IPS-20b (cell line): Measurements from ENCODE around the gene C1orf105.

Source experiments
- H3K27ac ChIP-seq: one replicate; pipeline ENCODE4 v1.5.1; 2013; ENCODE audit warnings: low read length
- H3K27me3 ChIP-seq: 2 replicates; pipeline ENCODE4 v1.6.1; 2013; ENCODE audit warnings: mild to moderate bottlenecking, low read length, inconsistent platforms; ENCODE audit not compliant: insufficient read depth
- H3K36me3 ChIP-seq: 2 replicates; pipeline ENCODE4 v1.6.1; 2013; ENCODE audit warnings: low read depth, mild to moderate bottlenecking, inconsistent platforms, low read length, moderate library complexity; ENCODE audit not compliant: insufficient read depth
- H3K4me1 ChIP-seq: 2 replicates; pipeline ENCODE4 v1.6.1; 2013; ENCODE audit warnings: mild to moderate bottlenecking, control low read depth, inconsistent platforms, low read length, moderate library complexity; ENCODE audit not compliant: insufficient read depth
- H3K4me3 ChIP-seq: 2 replicates; pipeline ENCODE4 v1.5.1; 2013; ENCODE audit warnings: mild to moderate bottlenecking, low read length, inconsistent platforms
- H3K9ac ChIP-seq: 2 replicates; pipeline ENCODE4 v1.6.1; 2013; ENCODE audit warnings: low read depth, mild to moderate bottlenecking, inconsistent platforms, low read length, moderate library complexity
- H3K9me3 ChIP-seq: 2 replicates; pipeline ENCODE4 v1.6.1; 2013; ENCODE audit warnings: mild to moderate bottlenecking, low read depth, low read length, inconsistent platforms; ENCODE audit not compliant: insufficient read depth

The C1orf105 gene

DNA sequence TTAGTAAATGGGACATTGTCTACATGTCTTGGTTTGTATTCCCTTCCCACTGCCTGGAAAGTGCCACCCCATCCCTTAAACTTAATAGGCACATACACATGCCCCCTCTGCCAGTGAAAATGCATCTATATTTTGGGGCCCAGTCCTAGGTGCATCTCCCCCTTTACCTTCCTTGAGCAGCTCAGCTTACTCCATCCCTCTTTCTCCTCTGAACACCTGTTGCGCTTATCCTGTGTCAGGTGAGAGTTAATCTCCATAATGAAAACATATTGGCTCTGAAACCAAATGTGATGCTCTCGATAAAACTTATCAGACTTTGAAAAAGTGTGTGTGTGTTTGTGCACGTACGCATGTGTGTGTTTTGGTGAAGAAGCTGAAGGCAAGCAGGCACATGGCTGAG is 97.1 kb downstream of the C1orf105 start:
- Histone ChIP-seq H3K27ac (no peak overlapping the region), H3K9ac (no peak overlapping the region), H3K9me3 (no peaks in the 10 kb centered on the region), H3K36me3 (no peaks in the 10 kb centered on the region), H3K4me3 (no peak overlapping the region), H3K4me1 (no peaks in the 10 kb centered on the region), H3K27me3 (no peaks in the 10 kb centered on the region)
